ENCODE data around the gene APBA1.

Gene APBA1

DNA sequence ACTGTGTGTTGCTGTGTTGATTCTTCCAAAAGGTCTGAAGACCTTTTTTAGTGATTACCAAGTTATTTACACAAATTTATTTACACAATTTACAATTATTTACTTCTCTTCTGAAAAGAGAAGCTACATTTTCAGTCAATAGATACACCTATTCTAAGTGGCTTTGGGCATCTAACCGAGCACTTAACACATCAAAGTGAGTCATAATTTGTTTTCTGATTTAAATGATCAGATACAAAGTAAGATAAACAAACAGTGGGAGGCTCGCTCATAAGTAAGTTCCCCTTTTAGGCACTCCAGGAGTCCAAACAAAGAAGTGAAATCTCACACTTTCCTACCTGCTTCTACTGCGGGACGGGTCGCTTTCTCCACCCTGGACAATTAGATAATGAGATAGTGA lies 90.2 kb downstream of the APBA1 start:
- H3K27ac Mint-ChIP-seq = no peak overlapping the region
- DNase-seq (ENCODE audit: low spot score in 2 of 2) (no peak), ATAC-seq (no peak)
- H3K4me1 Mint-ChIP-seq = no peaks in the 10 kb centered on the region
- no peaks in the 10 kb centered on the region for H3K9me3 Mint-ChIP-seq
- H3K36me3 Mint-ChIP-seq = no peaks in the 10 kb centered on the region
- H3K4me3 Mint-ChIP-seq = no peak overlapping the region

DNA sequence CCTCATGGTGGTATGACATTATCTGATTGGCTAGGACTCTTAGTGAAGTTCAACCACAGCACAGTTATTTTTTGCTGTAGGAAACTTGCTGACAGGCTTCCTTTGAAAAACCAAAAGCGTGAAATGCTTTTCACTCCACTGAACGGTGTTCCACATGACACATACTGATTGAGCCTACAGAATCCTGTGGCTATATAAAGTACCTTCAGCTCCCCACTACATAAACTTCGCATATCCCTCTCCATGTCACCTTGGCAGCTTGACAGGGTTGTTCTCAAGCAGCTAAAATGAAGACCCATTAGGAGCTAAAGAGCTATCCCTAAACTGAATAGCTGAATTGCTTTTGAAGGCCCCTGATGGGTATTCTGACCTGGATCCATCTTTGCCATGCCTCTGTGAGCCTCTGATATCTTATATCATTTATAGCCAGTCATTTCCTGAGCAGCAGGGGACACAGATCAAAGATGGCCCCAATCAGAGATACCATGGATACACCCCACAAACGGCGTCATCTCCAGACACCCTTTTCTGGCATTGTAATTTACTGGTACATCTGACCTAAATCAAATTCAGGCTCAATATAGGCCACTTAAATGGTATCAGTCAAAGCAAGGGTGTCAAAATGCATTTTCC lies 91.5 kb downstream of the APBA1 start:
- Mint-ChIP-seq H3K9me3 (no peaks in the 10 kb centered on the region), H3K27ac (no peak overlapping the region), H3K4me1 (no peaks in the 10 kb centered on the region), H3K4me3 (no peak overlapping the region), H3K36me3 (no peaks in the 10 kb centered on the region)
- DNase-seq (ENCODE audit: low spot score in 2 of 2) = no peak
- ATAC-seq = no peak

DNA sequence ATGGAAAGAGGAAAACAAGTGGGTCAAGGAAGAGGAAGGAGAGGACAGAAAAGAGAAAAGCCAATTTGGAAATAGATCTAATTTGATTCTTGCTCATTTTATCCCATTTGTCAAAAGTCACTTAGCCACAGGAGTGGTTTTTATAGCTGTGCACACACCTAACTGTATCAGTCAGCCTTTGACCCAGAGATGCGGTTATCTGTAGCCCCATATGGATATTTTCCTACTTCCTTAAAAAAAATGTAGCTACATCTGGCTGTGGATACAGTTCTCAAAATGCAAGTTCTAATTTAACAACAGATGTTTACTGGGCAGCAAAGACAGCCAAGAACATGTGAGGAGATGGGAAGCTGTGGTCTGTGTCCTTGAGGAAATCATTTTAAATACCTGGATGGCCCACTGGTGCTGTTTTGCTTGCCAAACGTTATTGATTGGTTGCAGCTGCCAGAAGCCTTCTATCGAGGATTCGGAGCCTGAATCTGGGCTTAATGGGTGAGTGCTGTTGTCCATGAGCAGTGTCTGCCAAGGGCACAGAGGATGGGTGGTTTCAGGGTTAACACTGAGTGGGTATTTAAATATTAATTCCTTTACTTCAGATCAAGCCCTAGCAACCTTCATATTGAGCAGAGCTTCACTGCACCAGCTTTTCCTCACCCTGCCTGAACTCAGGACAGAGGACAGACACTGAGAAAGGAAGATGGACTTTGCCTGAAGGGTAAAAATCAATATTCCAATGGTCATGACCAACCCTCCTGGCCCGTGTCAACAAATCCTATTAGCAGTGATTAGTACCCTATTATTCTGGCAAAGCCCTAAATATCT lies 92.2 kb downstream of the APBA1 start:
- H3K4me1 Mint-ChIP-seq = no peaks in the 10 kb centered on the region
- DNase-seq (ENCODE audit: low spot score in 2 of 2) = no peak
- no peak for ATAC-seq
- no peak overlapping the region for H3K4me3 Mint-ChIP-seq
- H3K9me3 Mint-ChIP-seq = no peaks in the 10 kb centered on the region
- H3K27ac Mint-ChIP-seq = no peak overlapping the region
- no peaks in the 10 kb centered on the region for H3K36me3 Mint-ChIP-seq

DNA sequence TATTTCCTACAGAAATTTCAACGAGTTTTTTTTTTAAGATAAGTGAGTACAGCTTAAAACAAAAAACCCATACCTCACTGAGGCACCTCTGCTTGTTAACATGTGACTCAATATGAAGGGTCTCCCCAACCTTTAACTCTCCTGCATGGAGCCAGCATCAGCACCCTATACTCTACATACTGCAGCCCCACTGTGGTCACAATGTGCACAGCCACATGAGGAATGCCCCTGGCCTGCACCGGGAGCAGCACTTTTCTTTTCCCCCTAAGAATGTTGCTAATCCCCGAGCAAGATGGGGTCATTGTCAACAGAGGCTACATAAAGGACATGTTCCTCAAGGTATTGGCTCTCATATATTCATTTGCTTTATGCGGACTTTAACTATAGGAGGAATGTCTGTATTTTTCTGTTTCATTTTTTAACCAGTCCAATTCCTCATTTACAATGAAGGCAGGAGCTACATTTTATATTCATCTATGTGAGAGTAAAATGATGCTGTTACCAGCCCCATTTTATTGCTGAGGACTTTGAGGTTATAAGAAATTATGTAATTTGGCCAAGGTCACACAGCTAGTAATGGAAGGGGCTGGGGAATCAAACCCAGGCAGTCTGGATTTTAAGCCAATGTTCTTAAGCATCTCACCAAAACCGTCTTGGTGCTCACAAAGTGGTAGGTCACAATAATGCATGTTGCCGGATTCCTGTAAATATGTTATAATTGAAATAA lies 93.0 kb downstream of the APBA1 start:
- H3K4me1 Mint-ChIP-seq = no peaks in the 10 kb centered on the region
- no peak overlapping the region for H3K27ac Mint-ChIP-seq
- ATAC-seq (no peak), DNase-seq (ENCODE audit: low spot score in 2 of 2) (no peak)
- H3K4me3 Mint-ChIP-seq = no peak overlapping the region
- H3K9me3 Mint-ChIP-seq = no peaks in the 10 kb centered on the region
- no peaks in the 10 kb centered on the region for H3K36me3 Mint-ChIP-seq

DNA sequence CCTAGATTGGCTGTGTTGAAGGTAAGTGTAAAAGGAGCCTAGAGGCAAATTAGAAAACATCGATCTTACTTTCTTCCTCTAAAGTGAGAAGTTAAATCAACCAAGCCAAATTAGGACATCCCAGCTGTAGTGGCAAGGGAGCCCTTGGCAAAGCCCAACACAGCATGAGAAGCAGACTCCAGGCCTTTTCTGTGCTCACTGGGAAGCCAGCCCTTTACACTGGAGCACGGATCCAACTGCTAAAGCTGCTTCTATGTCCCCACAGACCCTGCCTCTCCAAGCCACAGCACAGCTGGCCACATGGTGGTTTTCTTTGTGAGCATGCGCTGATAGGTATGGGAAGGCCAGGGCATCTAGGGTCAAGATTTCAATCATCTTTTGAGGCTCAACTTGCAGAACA lies 94.1 kb downstream of the APBA1 start:
- no peak for ATAC-seq
- no peak for DNase-seq (ENCODE audit: low spot score in 2 of 2)
- no peaks in the 10 kb centered on the region for H3K36me3 Mint-ChIP-seq
- no peaks in the 10 kb centered on the region for H3K9me3 Mint-ChIP-seq
- H3K4me3 Mint-ChIP-seq = no peak overlapping the region
- no peaks in the 10 kb centered on the region for H3K4me1 Mint-ChIP-seq
- no peak overlapping the region for H3K27ac Mint-ChIP-seq

DNA sequence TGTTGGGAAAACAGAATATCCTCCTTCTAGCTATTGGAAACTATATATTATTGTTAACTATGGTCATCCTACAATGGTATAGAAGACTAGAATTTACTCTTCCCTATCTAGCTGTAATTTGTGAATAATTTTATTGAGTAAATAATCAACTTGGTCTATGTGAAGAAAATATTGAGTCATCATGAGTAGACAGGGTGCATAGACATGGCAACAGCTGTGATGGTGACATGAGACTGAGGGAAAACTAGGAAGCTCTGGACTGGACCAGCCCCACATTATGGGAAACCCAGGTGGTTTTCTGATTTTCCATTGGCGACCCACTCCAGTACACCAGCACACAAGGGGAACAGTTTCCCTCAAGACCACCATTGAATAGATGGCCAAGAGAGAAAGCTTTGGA lies 95.0 kb downstream of the APBA1 start:
- no peaks in the 10 kb centered on the region for H3K9me3 Mint-ChIP-seq
- DNase-seq (ENCODE audit: low spot score in 2 of 2) (no peak), ATAC-seq (no peak)
- no peak overlapping the region for H3K27ac Mint-ChIP-seq
- H3K4me1 Mint-ChIP-seq = no peaks in the 10 kb centered on the region
- H3K4me3 Mint-ChIP-seq = no peak overlapping the region
- no peaks in the 10 kb centered on the region for H3K36me3 Mint-ChIP-seq

DNA sequence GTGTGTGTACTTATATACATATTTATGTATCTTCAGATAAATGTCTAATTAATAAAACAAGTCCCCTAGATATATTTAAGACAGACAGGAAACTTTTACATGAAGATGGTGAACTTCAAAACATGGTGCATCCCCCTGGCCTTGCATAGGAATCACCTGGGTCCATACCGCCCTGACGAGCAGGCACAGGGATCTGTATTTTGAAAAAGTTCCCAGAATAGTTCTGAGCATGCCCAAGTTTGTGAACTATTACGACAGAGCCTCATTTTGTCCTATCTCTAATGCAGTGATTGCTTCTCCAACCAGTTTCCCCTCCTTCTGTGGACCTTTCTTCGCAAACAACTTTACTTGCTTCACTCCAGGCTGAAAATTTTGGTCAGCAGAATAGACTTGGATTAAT lies 98.1 kb downstream of the APBA1 start:
- Mint-ChIP-seq H3K27ac (no peak overlapping the region), H3K9me3 (no peaks in the 10 kb centered on the region), H3K36me3 (no peaks in the 10 kb centered on the region), H3K4me1 (no peaks in the 10 kb centered on the region), H3K4me3 (no peak overlapping the region)
- DNase-seq (ENCODE audit: low spot score in 2 of 2) (no peak), ATAC-seq (no peak)

DNA sequence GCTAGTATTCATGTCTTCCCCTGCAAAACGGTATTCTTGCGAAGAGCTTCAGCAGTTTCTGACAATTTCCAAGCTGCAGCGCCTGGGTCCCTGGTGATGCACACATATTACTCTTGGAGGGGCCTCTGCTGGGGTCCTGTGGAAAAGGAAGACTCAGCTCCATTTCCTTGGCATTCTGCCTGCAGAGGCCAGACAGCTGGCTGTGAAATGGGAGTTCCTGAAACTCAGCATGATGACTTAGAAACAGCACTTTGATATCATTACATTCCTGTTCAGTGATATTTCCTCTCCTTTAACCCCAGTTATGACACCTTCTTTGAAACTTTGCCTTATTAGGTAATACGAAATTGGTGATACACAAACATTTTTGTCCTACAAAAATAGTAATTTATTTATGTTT lies 98.5 kb downstream of the APBA1 start:
- H3K27ac Mint-ChIP-seq = no peak overlapping the region
- H3K4me3 Mint-ChIP-seq = no peak overlapping the region
- H3K9me3 Mint-ChIP-seq = no peaks in the 10 kb centered on the region
- H3K36me3 Mint-ChIP-seq = no peaks in the 10 kb centered on the region
- H3K4me1 Mint-ChIP-seq = no peaks in the 10 kb centered on the region
- no peak for ATAC-seq
- DNase-seq (ENCODE audit: low spot score in 2 of 2) = no peak

DNA sequence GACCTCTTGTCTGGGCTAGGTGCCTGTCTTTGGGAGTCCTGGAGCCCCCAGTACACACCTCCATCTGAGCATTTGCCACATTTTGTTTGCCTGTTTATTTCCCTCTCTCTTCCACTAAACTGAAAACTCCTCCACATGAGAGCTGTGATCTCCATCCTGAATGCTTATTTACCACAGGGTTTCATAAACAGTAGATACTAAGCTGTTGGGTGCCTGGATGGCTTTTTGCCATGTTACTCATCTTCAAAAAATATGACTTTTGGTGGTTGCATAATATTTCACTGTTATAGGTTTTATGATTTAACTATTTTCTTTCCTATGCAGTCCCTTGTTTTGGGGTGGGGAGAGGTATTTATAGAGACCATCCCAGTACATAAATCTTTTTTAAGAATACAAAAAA lies 99.6 kb downstream of the APBA1 start:
- H3K4me1 Mint-ChIP-seq = no peaks in the 10 kb centered on the region
- no peak for DNase-seq (ENCODE audit: low spot score in 2 of 2)
- ATAC-seq = no peak
- H3K9me3 Mint-ChIP-seq = no peaks in the 10 kb centered on the region
- H3K36me3 Mint-ChIP-seq = no peaks in the 10 kb centered on the region
- no peak overlapping the region for H3K4me3 Mint-ChIP-seq
- no peak overlapping the region for H3K27ac Mint-ChIP-seq

DNA sequence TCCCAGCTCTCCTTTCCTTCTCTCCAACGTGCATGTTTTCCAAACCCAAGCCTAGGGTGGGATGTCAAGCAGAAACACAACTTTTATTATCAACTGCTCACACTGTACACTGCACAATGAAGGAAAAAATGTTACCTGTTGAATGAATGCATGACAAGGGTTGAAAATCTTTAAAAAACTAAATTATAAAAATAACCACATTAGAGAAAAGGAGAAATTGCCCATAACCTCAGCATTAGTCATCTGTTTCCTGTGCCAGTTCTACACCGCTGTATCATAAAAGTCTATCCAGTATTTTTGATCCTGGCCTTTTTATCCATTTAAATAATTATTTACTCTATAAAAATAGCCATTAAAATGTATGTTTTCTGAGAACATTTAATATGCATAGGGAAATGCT lies 101.1 kb downstream of the APBA1 start:
- Mint-ChIP-seq H3K4me1 (no peaks in the 10 kb centered on the region), H3K36me3 (no peaks in the 10 kb centered on the region), H3K4me3 (no peak overlapping the region), H3K9me3 (no peaks in the 10 kb centered on the region), H3K27ac (no peak overlapping the region)
- no peak for ATAC-seq
- DNase-seq (ENCODE audit: low spot score in 2 of 2) = no peak

DNA sequence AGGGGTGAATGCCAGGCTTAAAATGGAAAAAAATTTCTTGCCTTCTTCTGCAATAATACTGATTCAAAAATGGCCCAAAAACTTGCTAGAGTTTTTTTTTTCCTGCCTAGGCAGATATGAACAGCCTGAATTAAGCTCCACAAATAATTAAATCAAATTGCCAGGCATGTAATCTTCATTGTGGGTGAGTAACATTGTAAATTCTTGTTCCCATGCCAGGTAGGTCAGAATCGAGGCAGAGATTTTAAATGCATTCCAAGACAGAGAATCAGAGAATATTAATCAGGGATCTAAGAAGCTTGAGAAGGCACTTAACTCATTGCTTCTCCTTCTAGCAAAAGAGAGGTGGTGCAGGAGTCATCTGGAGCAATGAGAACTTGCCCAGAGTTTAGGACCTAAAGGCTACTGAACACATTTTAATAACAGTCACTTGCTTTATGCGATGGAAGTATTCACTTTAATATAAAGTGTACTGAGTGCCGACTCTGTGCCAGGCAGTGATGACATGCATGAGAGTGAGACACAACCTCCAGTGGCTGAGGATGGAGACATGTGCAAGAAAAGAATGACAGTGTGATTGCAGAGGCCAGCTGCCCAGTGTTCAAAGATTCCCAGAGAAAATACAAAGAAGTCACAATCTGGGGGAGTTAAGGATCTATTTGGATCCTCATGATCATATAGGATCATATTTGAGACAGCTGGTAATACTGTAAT lies 102.3 kb downstream of the APBA1 start:
- DNase-seq (ENCODE audit: low spot score in 2 of 2) (no peak), ATAC-seq (no peak)
- Mint-ChIP-seq H3K27ac (no peak overlapping the region), H3K36me3 (no peaks in the 10 kb centered on the region), H3K4me3 (no peak overlapping the region), H3K4me1 (no peaks in the 10 kb centered on the region), H3K9me3 (no peaks in the 10 kb centered on the region)

DNA sequence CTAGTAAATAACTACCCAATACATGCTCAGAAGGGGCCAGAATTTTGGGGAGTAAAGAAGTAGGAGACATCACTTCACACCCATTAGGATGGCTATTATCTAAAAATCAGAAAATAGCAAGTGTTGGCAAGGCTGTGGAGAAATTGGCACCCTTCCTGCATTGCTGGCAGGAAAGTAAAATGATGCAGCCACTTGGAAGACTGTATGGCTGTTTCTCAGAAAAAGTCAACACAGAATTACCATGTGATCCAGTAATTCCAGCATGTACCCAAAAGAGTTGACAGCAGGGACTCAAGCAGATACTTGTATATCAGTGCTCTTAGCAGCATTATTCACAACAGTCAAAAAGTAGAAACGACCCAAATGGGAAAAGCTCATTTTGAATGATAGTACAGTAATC lies 107.6 kb downstream of the APBA1 start:
- no peak for DNase-seq (ENCODE audit: low spot score in 2 of 2)
- Mint-ChIP-seq H3K4me3 (no peak overlapping the region), H3K36me3 (no peaks in the 10 kb centered on the region), H3K27ac (no peak overlapping the region), H3K4me1 (no peaks in the 10 kb centered on the region), H3K9me3 (no peaks in the 10 kb centered on the region)
- no peak for ATAC-seq

DNA sequence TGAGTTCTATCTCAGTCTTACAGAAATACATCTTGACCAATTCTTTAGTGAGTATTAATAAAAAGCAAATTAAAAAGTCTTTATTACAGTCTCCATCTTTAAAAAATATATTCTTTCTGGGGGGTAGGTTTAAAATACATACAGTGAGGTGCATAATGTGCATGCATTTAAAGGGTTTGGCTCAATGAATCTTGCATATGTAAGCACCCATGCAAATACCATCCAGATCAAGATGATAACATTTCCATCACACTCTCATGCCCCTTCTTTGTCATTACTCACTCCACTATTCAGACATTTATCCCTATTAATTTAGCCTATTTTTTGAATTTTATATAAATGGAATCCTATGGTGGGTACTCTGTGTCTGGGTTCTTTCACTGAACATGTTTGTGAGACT lies 113.0 kb downstream of the APBA1 start:
- ATAC-seq (no peak), DNase-seq (ENCODE audit: low spot score in 2 of 2) (no peak)
- Mint-ChIP-seq H3K4me3 (no peak overlapping the region), H3K36me3 (no peaks in the 10 kb centered on the region), H3K9me3 (no peaks in the 10 kb centered on the region), H3K27ac (no peak overlapping the region), H3K4me1 (no peaks in the 10 kb centered on the region)

DNA sequence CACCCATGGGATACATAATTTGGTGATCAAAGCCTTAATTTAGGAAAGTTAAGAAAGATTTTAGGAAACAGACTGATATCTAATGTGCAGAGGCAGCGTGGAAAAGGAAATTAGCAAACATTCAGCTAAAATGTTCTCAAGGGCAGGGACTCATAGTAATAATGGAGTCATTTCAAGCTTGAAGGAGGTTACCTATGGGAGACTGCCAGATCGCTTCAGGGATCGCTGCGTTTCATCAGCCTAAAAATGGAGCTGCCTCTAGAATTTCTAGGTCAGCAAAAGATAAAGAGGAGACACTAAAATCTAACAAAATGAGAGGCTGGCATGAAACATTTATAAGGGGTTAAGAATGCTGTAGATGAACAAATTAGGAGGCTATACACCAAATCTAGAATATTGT lies 115.5 kb downstream of the APBA1 start:
- Mint-ChIP-seq H3K4me1 (no peaks in the 10 kb centered on the region), H3K9me3 (no peaks in the 10 kb centered on the region), H3K27ac (no peak overlapping the region)

DNA sequence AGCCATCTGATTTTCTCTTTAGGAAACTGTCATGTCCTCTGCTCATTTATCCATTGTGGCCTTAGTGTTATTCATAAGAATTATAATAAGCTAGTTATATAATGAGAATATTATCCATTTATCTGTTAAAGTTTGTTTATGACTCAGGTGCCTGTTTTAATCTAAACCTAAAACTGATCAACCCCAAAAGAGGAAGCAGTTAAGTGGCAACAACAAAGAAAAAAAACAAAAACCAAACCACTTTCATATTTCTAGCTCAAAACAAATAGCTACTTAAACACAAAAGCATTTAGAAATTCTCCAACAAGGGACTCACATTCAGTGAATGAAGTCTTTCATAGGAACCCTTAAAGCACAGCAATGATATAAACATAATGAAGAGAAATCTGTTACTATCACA lies 116.4 kb downstream of the APBA1 start:
- Mint-ChIP-seq H3K4me3 (no peak overlapping the region), H3K9me3 (no peaks in the 10 kb centered on the region), H3K27ac (no peak overlapping the region), H3K36me3 (no peaks in the 10 kb centered on the region), H3K4me1 (no peaks in the 10 kb centered on the region)
- ATAC-seq (no peak), DNase-seq (ENCODE audit: low spot score in 2 of 2) (no peak)

More for the DNA sequence above, 115.5 kb downstream of the APBA1 start:
- Mint-ChIP-seq H3K36me3 (no peaks in the 10 kb centered on the region), H3K4me3 (no peak overlapping the region)
- DNase-seq (ENCODE audit: low spot score in 2 of 2) (no peak), ATAC-seq (no peak)
